Small intestine (tissue), 7 donors: ENCODE data around the gene NUDT21. TPM values are rescaled to one million over a fixed set of nuclear protein-coding genes. Genes with fewer than 3 reads are reported as not detected.

Experiments used
- DNase-seq, 2 donors: peaks; one replicate each; pipeline versions ENCODE4 v3.0.0 to v3.0.0-alpha.2; 2013
- FAIRE-seq: peaks from 2 replicates; lab custom pipeline; 2012; peaks lifted over from hg19 to GRCh38; lab: Jason Lieb, UNC
- H3K27ac ChIP-seq, 3 donors: one replicate each; pipeline ENCODE4 v1.5.1; 2013; ENCODE audit warnings: low read length in 2 of 3, mild to moderate bottlenecking in 2 of 3, control low read depth in 1 of 3, inconsistent platforms in 1 of 3, low read depth in 1 of 3, moderate library complexity in 1 of 3
- H3K27me3 ChIP-seq, 3 donors: one replicate each; pipeline ENCODE4 v1.6.1; 2013; ENCODE audit warnings: low read length in 3 of 3, inconsistent platforms in 1 of 3; ENCODE audit not compliant: control insufficient read depth in 3 of 3, insufficient read depth in 3 of 3
- H3K36me3 ChIP-seq, 3 donors: one replicate each; pipeline ENCODE4 v1.6.1; 2013; ENCODE audit warnings: low read length in 3 of 3, inconsistent platforms in 1 of 3, low read depth in 1 of 3, mild to moderate bottlenecking in 1 of 3, moderate library complexity in 1 of 3; ENCODE audit not compliant: control insufficient read depth in 3 of 3, insufficient read depth in 2 of 3
- H3K4me1 ChIP-seq, 3 donors: one replicate each; pipeline ENCODE4 v1.6.1; 2013; ENCODE audit warnings: low read length in 2 of 3, inconsistent platforms in 1 of 3, low read depth in 1 of 3, mild to moderate bottlenecking in 1 of 3, moderate library complexity in 1 of 3; ENCODE audit not compliant: control insufficient read depth in 3 of 3, insufficient read depth in 2 of 3
- H3K4me3 ChIP-seq, 3 donors: one replicate each; pipeline ENCODE4 v1.5.1; 2013; ENCODE audit warnings: low read length in 3 of 3, control low read depth in 1 of 3, inconsistent platforms in 1 of 3, low read depth in 1 of 3, mild to moderate bottlenecking in 1 of 3, moderate library complexity in 1 of 3
- H3K9me3 ChIP-seq, 2 donors: one replicate each; pipeline ENCODE4 v1.6.1; 2013; ENCODE audit warnings: low read depth in 1 of 2, low read length in 1 of 2; ENCODE audit not compliant: control insufficient read depth in 2 of 2, insufficient read depth in 1 of 2
- WGBS, 3 donors: extraction: QIAGEN DNeasy Blood & Tissue Kit; methylation state at CpG; one replicate each; pipeline ENCODE4 v1.1.7; 2013; 5-methylcytosine and 5-hydroxymethylcytosine counted together
- polyA plus RNA-seq, 4 donors: library from polyadenylated mRNA; stranded (reverse) in 3 of 4; unstranded in 1 of 4; fragments of 200-250 nt in 3 of 4; fragments of 120-200 nt in 1 of 4; gene quantifications; one replicate each; pipeline versions ENCODE4 v1.2.1 to v1.2.3, GENCODE V29; 2013
- donor health status: healthy with polysubstance abuse.
- donor health status: control.
- donor health status: control.
- donor health status: Bipolar disorder and iron deficiency.
- donor health status: healthy.

The NUDT21 gene
- polyA plus RNA-seq, 4 donors, result 27.5 to 92.4 (median 51.0) TPM

GRCh38 chr16:56482683-56483236, 31.6 kb upstream of the NUDT21 start:
- FAIRE-seq (no peak), DNase-seq (no peak)
- Histone ChIP-seq H3K4me3 (no peak overlapping the region), H3K36me3 (peaks cover 0 to 22% (median 3%) of the 10 kb centered on the region in 3 donors), H3K9me3 (no peaks in the 10 kb centered on the region), H3K4me1 (no peaks in the 10 kb centered on the region), H3K27me3 (no peaks in the 10 kb centered on the region), H3K27ac (no peak overlapping the region)
- WGBS, 3 donors, result 89 to 91% (median 91%) methylated on average over 5 of the region's 5 CpGs

- no peak for DNase-seq
- Histone ChIP-seq H3K4me3 (no peak overlapping the region), H3K9me3 (no peaks in the 10 kb centered on the region), H3K27ac (no peak overlapping the region), H3K4me1 (no peaks in the 10 kb centered on the region), H3K27me3 (no peaks in the 10 kb centered on the region), H3K36me3 (peaks cover 0 to 22% (median 7%) of the 10 kb centered on the region in 3 donors)
- 97 to 98% (median 97%) methylated on average over 2 of the region's 2 CpGs for WGBS, 3 donors
- no peak for FAIRE-seq
Measured at GRCh38 chr16:56481468-56482122, 30.5 kb upstream of the NUDT21 start.

GRCh38 chr16:56480776-56481467, 29.8 kb upstream of the NUDT21 start:
- no peaks in the 10 kb centered on the region for H3K27me3 ChIP-seq
- DNase-seq, result no peak
- WGBS, 3 donors, result 89 to 91% (median 90%) methylated on average over 7 of the region's 7 CpGs
- FAIRE-seq, result no peak
- no peaks in the 10 kb centered on the region for H3K4me1 ChIP-seq
- no peak overlapping the region for H3K4me3 ChIP-seq
- H3K36me3 ChIP-seq, result peaks cover 4 to 22% (median 11%) of the 10 kb centered on the region in 3 donors
- no peaks in the 10 kb centered on the region for H3K9me3 ChIP-seq
- H3K27ac ChIP-seq, result no peak overlapping the region

- Histone ChIP-seq H3K27me3 (no peaks in the 10 kb centered on the region), H3K36me3 (peaks cover 11 to 22% (median 18%) of the 10 kb centered on the region in 3 donors), H3K27ac (no peak overlapping the region), H3K9me3 (no peaks in the 10 kb centered on the region), H3K4me1 (no peaks in the 10 kb centered on the region), H3K4me3 (no peak overlapping the region)
- DNase-seq (no peak), FAIRE-seq (no peak)
- 93 to 100% (median 97%) methylated on average over 2 of the region's 2 CpGs for WGBS, 3 donors
Measured at GRCh38 chr16:56479469-56479868, 28.3 kb upstream of the NUDT21 start.

- Histone ChIP-seq H3K27me3 (no peaks in the 10 kb centered on the region), H3K4me3 (no peak overlapping the region), H3K27ac (no peak overlapping the region), H3K4me1 (no peaks in the 10 kb centered on the region), H3K9me3 (no peaks in the 10 kb centered on the region), H3K36me3 (peaks cover 16 to 26% (median 20%) of the 10 kb centered on the region in 3 donors)
- no peak for DNase-seq
- no peak for FAIRE-seq
- WGBS, 3 donors, result 69 to 79% (median 72%) methylated on average over 2 of the region's 2 CpGs
Measured at GRCh38 chr16:56478281-56479049, 27.3 kb upstream of the NUDT21 start.

- H3K4me3 ChIP-seq, result no peak overlapping the region
- H3K9me3 ChIP-seq, result no peaks in the 10 kb centered on the region
- no peaks in the 10 kb centered on the region for H3K4me1 ChIP-seq
- 88 to 95% (median 93%) methylated on average over 2 of the region's 2 CpGs for WGBS, 3 donors
- FAIRE-seq (no peak), DNase-seq (no peak)
- H3K27ac ChIP-seq, result no peak overlapping the region
- peaks cover 16 to 30% (median 21%) of the 10 kb centered on the region in 3 donors for H3K36me3 ChIP-seq
- H3K27me3 ChIP-seq, result no peaks in the 10 kb centered on the region
Measured at GRCh38 chr16:56477096-56477878, 26.2 kb upstream of the NUDT21 start.

GRCh38 chr16:56475201-56475600, 24.1 kb upstream of the NUDT21 start:
- no peaks in the 10 kb centered on the region for H3K27me3 ChIP-seq
- no peak overlapping the region for H3K4me3 ChIP-seq
- DNase-seq, result no peak
- FAIRE-seq, result no peak
- H3K9me3 ChIP-seq, result no peaks in the 10 kb centered on the region
- H3K4me1 ChIP-seq, result no peaks in the 10 kb centered on the region
- WGBS, 3 donors, result 92 to 100% (median 94%) methylated on average over 2 of the region's 2 CpGs
- peaks cover 22 to 34% (median 30%) of the 10 kb centered on the region in 3 donors for H3K36me3 ChIP-seq
- no peak overlapping the region for H3K27ac ChIP-seq
